ENCODE data around the gene APOA5.
"Not testable (repeated sequence)": the region's sequence is repeated elsewhere in the genome, so short reads cannot be mapped to it uniquely, and the experiment has no call there.

APOA5 gene

GRCh38 chr11:116791813-116792143, at the start of gene APOA5:
Gene APOA5, minus strand, starts transcription at chr11:116791879. Its CDS starts 19 bp downstream, at chr11:116791860.
- DNase-seq (ENCODE audit: low read depth), result no peak

- DNase-seq (ENCODE audit: low read depth), result no peak
Measured at GRCh38 chr11:116840746-116841296, 49.1 kb upstream of the APOA5 start.

- DNase-seq (ENCODE audit: low read depth), result no peak
Measured at GRCh38 chr11:116840224-116840745, 48.6 kb upstream of the APOA5 start.

GRCh38 chr11:116838321-116839084, 46.8 kb upstream of the APOA5 start:
- no peak for DNase-seq (ENCODE audit: low read depth)

GRCh38 chr11:116837231-116838091, 45.8 kb upstream of the APOA5 start, which contains the start of gene APOA1:
Gene APOA1, minus strand, starts transcription at chr11:116837622. Its CDS starts 235 bp downstream, at chr11:116837387.
- no peak for DNase-seq (ENCODE audit: low read depth)

- no peak for DNase-seq (ENCODE audit: low read depth)
Measured at GRCh38 chr11:116836632-116836991, 44.9 kb upstream of the APOA5 start.

GRCh38 chr11:116835791-116836631, 44.3 kb upstream of the APOA5 start:
- DNase-seq (ENCODE audit: low read depth), result peak; percentile 71

- DNase-seq (ENCODE audit: low read depth), result no peak
Measured at GRCh38 chr11:116835042-116835772, 43.5 kb upstream of the APOA5 start.

- DNase-seq (ENCODE audit: low read depth), result not testable (repeated sequence)
Measured at GRCh38 chr11:116834535-116835041, 42.9 kb upstream of the APOA5 start.

GRCh38 chr11:116833816-116834534, 42.3 kb upstream of the APOA5 start:
- no peak for DNase-seq (ENCODE audit: low read depth)

- DNase-seq (ENCODE audit: low read depth), result no peak
Measured at GRCh38 chr11:116833491-116833815, 41.8 kb upstream of the APOA5 start.

- no peak for DNase-seq (ENCODE audit: low read depth)
Measured at GRCh38 chr11:116832350-116833290, 40.9 kb upstream of the APOA5 start.

GRCh38 chr11:116831790-116832349, 40.2 kb upstream of the APOA5 start:
- DNase-seq (ENCODE audit: low read depth), result no peak

- DNase-seq (ENCODE audit: low read depth), result no peak
Measured at GRCh38 chr11:116830184-116830912, 38.7 kb upstream of the APOA5 start.

- DNase-seq (ENCODE audit: low read depth), result no peak
Measured at GRCh38 chr11:116829525-116830183, 38.0 kb upstream of the APOA5 start, which contains the start of gene APOC3. Gene APOC3, plus strand, starts transcription at chr11:116829907. Its CDS starts 676 bp downstream, at chr11:116830583.

- no peak for DNase-seq (ENCODE audit: low read depth)
Measured at GRCh38 chr11:116828632-116829524, 37.2 kb upstream of the APOA5 start.

All from GM04503 (cell line).